HEK293 (cell line): Measurements from ENCODE around the gene SORL1.
A peak's percentile ranks its signal among the peaks of the same experiment; 100 is the strongest.

Experiments
- EGR2 ChIP-seq: fragments of 450-650 bp; formaldehyde crosslinking; IDR thresholded peaks from 2 replicates; pipeline ENCODE4 v1.5.1; 2016; ENCODE audit warnings: low read depth, missing biosample characterization, missing genetic modification characterization
- GLI4 ChIP-seq: fragments of 450-650 bp; formaldehyde crosslinking; IDR thresholded peaks from 2 replicates; pipeline ENCODE4 v1.5.1; 2016; ENCODE audit warnings: missing biosample characterization, missing genetic modification characterization
- MZF1 ChIP-seq: fragments of 450-650 bp; formaldehyde crosslinking; IDR thresholded peaks from 2 replicates; pipeline ENCODE4 v1.5.1; 2017; ENCODE audit warnings: missing biosample characterization, missing genetic modification characterization, borderline replicate concordance
- OSR2 ChIP-seq: fragments of 450-650 bp; formaldehyde crosslinking; IDR thresholded peaks from 2 replicates; pipeline ENCODE4 v1.5.1; 2016; ENCODE audit warnings: missing biosample characterization, missing genetic modification characterization
- TRIM28 ChIP-seq: IDR thresholded peaks from 2 replicates; pipeline ENCODE4 v1.6.1; 2011; ENCODE audit warnings: low read length, control low read depth, borderline replicate concordance
- WT1 ChIP-seq: fragments of 450-650 bp; formaldehyde crosslinking; IDR thresholded peaks from 2 replicates; pipeline ENCODE4 v1.5.1; 2016; ENCODE audit warnings: missing biosample characterization, missing genetic modification characterization
- ZBTB17 ChIP-seq: fragments of 450-650 bp; formaldehyde crosslinking; IDR thresholded peaks from 2 replicates; pipeline ENCODE4 v1.5.1; 2016; ENCODE audit warnings: missing biosample characterization, missing genetic modification characterization
- ZBTB20 ChIP-seq: fragments of 450-650 bp; formaldehyde crosslinking; IDR thresholded peaks from 2 replicates; pipeline ENCODE4 v1.5.1; 2016; ENCODE audit warnings: missing biosample characterization, missing genetic modification characterization
- ZBTB26 ChIP-seq: fragments of 450-650 bp; formaldehyde crosslinking; optimal IDR thresholded peaks from 2 replicates; pipeline ENCODE3; 2016; ENCODE audit warnings: missing biosample characterization, mild to moderate bottlenecking, missing genetic modification characterization
- ZBTB8A ChIP-seq: fragments of 450-650 bp; formaldehyde crosslinking; IDR thresholded peaks from 2 replicates; pipeline ENCODE4 v1.5.1; 2016; ENCODE audit warnings: missing biosample characterization, missing genetic modification characterization
- ZIC2 ChIP-seq: fragments of 450-650 bp; formaldehyde crosslinking; IDR thresholded peaks from 2 replicates; pipeline ENCODE4 v1.5.1; 2016; ENCODE audit warnings: missing biosample characterization, missing genetic modification characterization
- ZNF18 ChIP-seq: fragments of 450-650 bp; formaldehyde crosslinking; IDR thresholded peaks from 2 replicates; pipeline ENCODE4 v1.5.1; 2016; ENCODE audit warnings: missing biosample characterization, missing genetic modification characterization
- ZNF239 ChIP-seq: fragments of 450-650 bp; formaldehyde crosslinking; IDR thresholded peaks from 2 replicates; pipeline ENCODE4 v1.5.1; 2016; ENCODE audit warnings: missing biosample characterization, missing genetic modification characterization
- ZNF274 ChIP-seq, 2 experiments: fragments of 200-500 bp in 1 of 2; fragments of 450-650 bp in 1 of 2; sonication (Bioruptor generic) in 1 of 2; formaldehyde crosslinking in 1 of 2; IDR thresholded peaks; 2 replicates each; pipeline versions ENCODE4 v1.5.1 to v1.6.1; 2014 to 2016; ENCODE audit warnings: borderline replicate concordance in 1 of 2, inconsistent platforms in 1 of 2, low read length in 1 of 2, missing biosample characterization in 1 of 2, missing genetic modification characterization in 1 of 2
- ZNF280C ChIP-seq: fragments of 450-650 bp; formaldehyde crosslinking; IDR thresholded peaks from 2 replicates; pipeline ENCODE4 v1.5.1; 2016; ENCODE audit warnings: missing biosample characterization, missing genetic modification characterization
- ZNF433 ChIP-seq: fragments of 450-650 bp; formaldehyde crosslinking; IDR thresholded peaks from 2 replicates; pipeline ENCODE4 v1.5.1; 2016; ENCODE audit warnings: missing biosample characterization, missing genetic modification characterization, low read depth
- ZNF473 ChIP-seq: fragments of 450-650 bp; formaldehyde crosslinking; IDR thresholded peaks from 2 replicates; pipeline ENCODE4 v1.5.1; 2017; ENCODE audit warnings: missing biosample characterization, missing genetic modification characterization
- ZNF521 ChIP-seq: fragments of 450-650 bp; formaldehyde crosslinking; IDR thresholded peaks from 2 replicates; pipeline ENCODE4 v1.5.1; 2017; ENCODE audit warnings: missing biosample characterization, mild to moderate bottlenecking, missing genetic modification characterization
- ZNF544 ChIP-seq: fragments of 450-650 bp; formaldehyde crosslinking; IDR thresholded peaks from 2 replicates; pipeline ENCODE4 v1.5.0; 2017; ENCODE audit warnings: missing biosample characterization, missing genetic modification characterization
- ZNF571 ChIP-seq: fragments of 450-650 bp; formaldehyde crosslinking; IDR thresholded peaks from 2 replicates; pipeline ENCODE4 v1.5.0; 2017; ENCODE audit warnings: missing biosample characterization, missing genetic modification characterization
- ZNF677 ChIP-seq: fragments of 450-650 bp; IDR thresholded peaks from 2 replicates; pipeline ENCODE4 v1.5.0; 2018; ENCODE audit warnings: missing biosample characterization, mild to moderate bottlenecking, missing genetic modification characterization, moderate library complexity
- ZNF776 ChIP-seq: fragments of 450-650 bp; formaldehyde crosslinking; IDR thresholded peaks from 2 replicates; pipeline ENCODE4 v1.5.0; 2017; ENCODE audit warnings: missing biosample characterization, missing genetic modification characterization, borderline replicate concordance
- ZNF785 ChIP-seq: fragments of 450-650 bp; formaldehyde crosslinking; IDR thresholded peaks from 2 replicates; pipeline ENCODE4 v1.5.1; 2016; ENCODE audit warnings: missing biosample characterization, missing genetic modification characterization
- ZSCAN16 ChIP-seq: fragments of 450-650 bp; formaldehyde crosslinking; IDR thresholded peaks from 2 replicates; pipeline ENCODE4 v1.5.1; 2016; ENCODE audit warnings: missing biosample characterization, missing genetic modification characterization
- TF ChIP-seq, protein P1 (sequence below): fragments of 450-650 bp; formaldehyde crosslinking; IDR thresholded peaks from 2 replicates; pipeline ENCODE4 v1.5.1; 2016; ENCODE audit warnings: missing biosample characterization, missing genetic modification characterization
- TF ChIP-seq, protein P2 (sequence below): fragments of 450-650 bp; IDR thresholded peaks from 2 replicates; pipeline ENCODE4 v1.5.1; 2018; ENCODE audit warnings: missing biosample characterization, missing genetic modification characterization
- TF ChIP-seq, protein P3 (sequence below): sonication (generic); formaldehyde crosslinking; IDR thresholded peaks from 2 replicates; pipeline ENCODE4 v1.8.1; 2022; ENCODE audit warnings: mild to moderate bottlenecking, moderate library complexity, missing genetic modification reagents
- TF ChIP-seq, protein P4 (sequence below): fragments of 450-650 bp; formaldehyde crosslinking; IDR thresholded peaks from 2 replicates; pipeline ENCODE4 v1.5.1; 2016; ENCODE audit warnings: missing biosample characterization, missing genetic modification characterization
- TF ChIP-seq, protein P5 (sequence below): fragments of 450-650 bp; formaldehyde crosslinking; IDR thresholded peaks from 2 replicates; pipeline ENCODE4; 2016; ENCODE audit warnings: missing biosample characterization, missing genetic modification characterization

Gene SORL1

DNA sequence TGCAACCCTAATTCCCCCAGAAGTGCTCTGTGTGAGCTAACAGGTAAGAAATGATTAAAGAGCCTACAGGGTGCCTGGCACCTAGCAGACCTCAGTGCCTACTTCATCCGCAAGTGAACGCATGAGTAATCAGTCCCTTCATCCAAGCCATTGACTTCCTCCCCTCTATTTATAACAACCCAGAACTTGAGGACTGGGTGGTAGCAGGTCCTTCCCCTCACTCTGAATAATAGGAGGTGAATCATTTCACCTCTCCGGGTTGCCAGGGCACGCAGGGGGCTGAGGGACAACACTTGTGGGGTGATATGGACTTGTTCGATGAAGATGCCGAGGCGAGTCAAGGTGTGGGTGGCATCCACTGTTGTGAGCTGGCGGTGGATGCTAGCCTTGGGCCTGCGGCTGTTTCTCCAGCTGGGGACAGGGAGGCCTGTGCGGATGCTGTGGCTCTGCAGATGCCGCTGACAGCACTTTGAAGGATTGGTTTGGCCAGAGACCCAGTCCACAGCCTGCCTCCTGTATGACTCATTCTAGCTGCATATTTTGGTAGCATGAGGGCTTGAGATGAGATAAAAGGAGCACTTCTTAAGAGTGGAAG, 12.3 kb downstream of the SORL1 start (continued):
- TF ChIP-seq ZNF280C (tag by site-specific recombination) (no peak), MZF1 (no peak), ZNF274 (IDR thresholded peaks at IDR 0.05; ENCODE audit: low read length) (no peak), ZNF274 (tag by site-specific recombination; IDR thresholded peaks at IDR 0.05; ENCODE audit: borderline replicate concordance) (no peak), ZBTB20 (peak; percentile 88), OSR2 (peak; percentile 94), ZNF677 (no peak), ZNF785 (tag by site-specific recombination) (no peak), TRIM28 (0 out of 2 replicates have a peak, but pooled peaks have one; percentile 28), ZNF433 (tag by site-specific recombination) (no peak), ZNF544 (no peak), ZNF776 (tag by site-specific recombination) (no peak), GLI4 (tag by site-specific recombination) (no peak), ZNF521 (tag by site-specific recombination) (no peak), ZBTB17 (peak; percentile 65; the same call in 1 of the 2 replicates), ZNF239 (tag by site-specific recombination) (no peak), EGR2 (tag by site-specific recombination) (no peak), ZNF571 (tag by site-specific recombination) (no peak), ZBTB26 (tag by site-specific recombination) (no peak), ZIC2 (no peak), WT1 (peak; percentile 59), ZNF473 (tag by site-specific recombination) (no peak), ZSCAN16 (tag by site-specific recombination) (no peak), ZBTB8A (tag by site-specific recombination) (no peak), ZNF18 (no peak)
- TF ChIP-seq, protein P1, sequence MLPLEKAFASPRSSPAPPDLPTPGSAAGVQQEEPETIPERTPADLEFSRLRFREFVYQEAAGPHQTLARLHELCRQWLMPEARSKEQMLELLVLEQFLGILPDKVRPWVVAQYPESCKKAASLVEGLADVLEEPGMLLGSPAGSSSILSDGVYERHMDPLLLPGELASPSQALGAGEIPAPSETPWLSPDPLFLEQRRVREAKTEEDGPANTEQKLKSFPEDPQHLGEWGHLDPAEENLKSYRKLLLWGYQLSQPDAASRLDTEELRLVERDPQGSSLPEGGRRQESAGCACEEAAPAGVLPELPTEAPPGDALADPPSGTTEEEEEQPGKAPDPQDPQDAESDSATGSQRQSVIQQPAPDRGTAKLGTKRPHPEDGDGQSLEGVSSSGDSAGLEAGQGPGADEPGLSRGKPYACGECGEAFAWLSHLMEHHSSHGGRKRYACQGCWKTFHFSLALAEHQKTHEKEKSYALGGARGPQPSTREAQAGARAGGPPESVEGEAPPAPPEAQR = no peak
- TF ChIP-seq, protein P2, sequence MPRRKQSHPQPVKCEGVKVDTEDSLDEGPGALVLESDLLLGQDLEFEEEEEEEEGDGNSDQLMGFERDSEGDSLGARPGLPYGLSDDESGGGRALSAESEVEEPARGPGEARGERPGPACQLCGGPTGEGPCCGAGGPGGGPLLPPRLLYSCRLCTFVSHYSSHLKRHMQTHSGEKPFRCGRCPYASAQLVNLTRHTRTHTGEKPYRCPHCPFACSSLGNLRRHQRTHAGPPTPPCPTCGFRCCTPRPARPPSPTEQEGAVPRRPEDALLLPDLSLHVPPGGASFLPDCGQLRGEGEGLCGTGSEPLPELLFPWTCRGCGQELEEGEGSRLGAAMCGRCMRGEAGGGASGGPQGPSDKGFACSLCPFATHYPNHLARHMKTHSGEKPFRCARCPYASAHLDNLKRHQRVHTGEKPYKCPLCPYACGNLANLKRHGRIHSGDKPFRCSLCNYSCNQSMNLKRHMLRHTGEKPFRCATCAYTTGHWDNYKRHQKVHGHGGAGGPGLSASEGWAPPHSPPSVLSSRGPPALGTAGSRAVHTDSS = no peak
- TF ChIP-seq, protein P3, sequence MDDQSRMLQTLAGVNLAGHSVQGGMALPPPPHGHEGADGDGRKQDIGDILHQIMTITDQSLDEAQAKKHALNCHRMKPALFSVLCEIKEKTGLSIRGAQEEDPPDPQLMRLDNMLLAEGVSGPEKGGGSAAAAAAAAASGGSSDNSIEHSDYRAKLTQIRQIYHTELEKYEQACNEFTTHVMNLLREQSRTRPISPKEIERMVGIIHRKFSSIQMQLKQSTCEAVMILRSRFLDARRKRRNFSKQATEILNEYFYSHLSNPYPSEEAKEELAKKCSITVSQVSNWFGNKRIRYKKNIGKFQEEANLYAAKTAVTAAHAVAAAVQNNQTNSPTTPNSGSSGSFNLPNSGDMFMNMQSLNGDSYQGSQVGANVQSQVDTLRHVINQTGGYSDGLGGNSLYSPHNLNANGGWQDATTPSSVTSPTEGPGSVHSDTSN (CRISPR knock-in tag) = no peak
- TF ChIP-seq, protein P4, sequence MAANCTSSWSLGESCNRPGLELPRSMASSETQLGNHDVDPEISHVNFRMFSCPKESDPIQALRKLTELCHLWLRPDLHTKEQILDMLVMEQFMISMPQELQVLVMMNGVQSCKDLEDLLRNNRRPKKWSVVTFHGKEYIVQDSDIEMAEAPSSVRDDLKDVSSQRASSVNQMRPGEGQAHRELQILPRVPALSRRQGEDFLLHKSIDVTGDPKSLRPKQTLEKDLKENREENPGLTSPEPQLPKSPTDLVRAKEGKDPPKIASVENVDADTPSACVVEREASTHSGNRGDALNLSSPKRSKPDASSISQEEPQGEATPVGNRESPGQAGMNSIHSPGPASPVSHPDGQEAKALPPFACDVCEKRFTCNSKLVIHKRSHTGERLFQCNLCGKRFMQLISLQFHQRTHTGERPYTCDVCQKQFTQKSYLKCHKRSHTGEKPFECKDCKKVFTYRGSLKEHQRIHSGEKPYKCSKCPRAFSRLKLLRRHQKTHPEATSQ = no peak
- TF ChIP-seq, protein P5, sequence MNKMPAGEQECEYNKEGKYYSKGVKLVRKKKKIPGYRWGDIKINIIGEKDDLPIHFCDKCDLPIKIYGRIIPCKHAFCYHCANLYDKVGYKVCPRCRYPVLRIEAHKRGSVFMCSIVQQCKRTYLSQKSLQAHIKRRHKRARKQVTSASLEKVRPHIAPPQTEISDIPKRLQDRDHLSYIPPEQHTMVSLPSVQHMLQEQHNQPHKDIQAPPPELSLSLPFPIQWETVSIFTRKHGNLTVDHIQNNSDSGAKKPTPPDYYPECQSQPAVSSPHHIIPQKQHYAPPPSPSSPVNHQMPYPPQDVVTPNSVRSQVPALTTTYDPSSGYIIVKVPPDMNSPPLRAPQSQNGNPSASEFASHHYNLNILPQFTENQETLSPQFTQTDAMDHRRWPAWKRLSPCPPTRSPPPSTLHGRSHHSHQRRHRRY = no peak
